ENCODE measurements around the gene CDH13. TPM values are rescaled to one million over a fixed set of nuclear protein-coding genes. Genes with fewer than 3 reads are reported as not detected.

The CDH13 gene
- total and polyA plus RNA-seq, 2 donors (not counting 3 experiments of a cell fraction or from before 2014, with no cell fraction given) = 96.6 to 124 TPM

DNA sequence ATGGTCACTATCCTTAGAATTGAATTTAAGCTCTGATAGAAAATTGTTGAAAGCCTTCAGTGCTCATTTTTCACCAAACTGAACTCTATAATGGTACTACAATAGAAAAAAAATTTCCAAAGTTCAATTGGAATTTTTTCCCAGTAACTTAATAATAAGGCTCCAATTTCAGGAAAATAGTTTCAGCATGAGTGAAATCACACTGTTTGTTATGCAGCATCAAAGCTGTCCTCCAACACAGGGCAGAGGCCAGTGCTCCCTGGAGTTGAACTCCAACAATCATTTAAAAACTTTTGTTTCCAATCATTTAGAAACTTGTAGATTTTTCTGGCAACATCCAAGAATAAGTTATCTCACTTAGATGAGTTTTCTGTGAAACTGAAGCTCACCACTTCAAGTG is 1077.9 kb downstream of the CDH13 start:
- Histone ChIP-seq H3K27ac (ENCODE audit: insufficient read depth, low read depth, low read length) (no peak overlapping the region), H3K4me2 (ENCODE audit: insufficient read depth, low read length) (no peak overlapping the region), H4K20me1 (replicated peaks; ENCODE audit: control insufficient read depth, extremely low read depth, insufficient read depth, low read length) (no peaks in the 10 kb centered on the region), H3K36me3 (ENCODE audit: control insufficient read depth in 2 of 2, extremely low read depth in 1 of 2, insufficient read depth in 2 of 2, low read length in 2 of 2) (no peaks in the 10 kb centered on the region), H3K4me1 (ENCODE audit: control insufficient read depth, extremely low read depth, insufficient read depth, low read length) (no peaks in the 10 kb centered on the region), H3K9ac (replicated peaks; ENCODE audit: extremely low read depth, insufficient read depth, low read length) (no peak overlapping the region), H3K4me3 (replicated peaks in 1 of 3; ENCODE audit: insufficient read depth in 1 of 3, low read depth in 1 of 3, low read length in 3 of 3) (no peak overlapping the region), H2AFZ (ENCODE audit: low read depth, low read length) (no peak overlapping the region), H3K9me3 (replicated peaks; ENCODE audit: control insufficient read depth, insufficient read depth, low read length) (no peaks in the 10 kb centered on the region), H3K27me3 (ENCODE audit: control insufficient read depth in 2 of 2, insufficient read depth in 2 of 2, low read length in 2 of 2) (no peaks in the 10 kb centered on the region), H3K9me1 (replicated peaks; ENCODE audit: control insufficient read depth, extremely low read depth, insufficient read depth, low read length) (no peaks in the 10 kb centered on the region), H3K79me2 (ENCODE audit: control insufficient read depth, insufficient read depth, low read length) (no peaks in the 10 kb centered on the region)
- POLR2A ChIA-PET = no interaction called here
- intact Hi-C loops (cut with micrococcal nuclease) (no loop called here), dilution Hi-C loops (cut with MboI; ENCODE audit: extremely low pct_ligation_motif_present, low sequenced_read_pairs) (no loop called here)
- BruUV-seq (replicated peaks) = no TSS peak
- CTCF ChIA-PET = no interaction called here
- FAIRE-seq (no peak), DNase-seq (ENCODE audit: low read depth, low spot score) (no peak)
- TF ChIP-seq JUN (IDR thresholded peaks at IDR 0.05; ENCODE audit: borderline replicate concordance, insufficient read depth, insufficient read length, low read depth) (no peak), FOS (IDR thresholded peaks at IDR 0.05; ENCODE audit: borderline replicate concordance, insufficient read depth, low read length) (no peak), POLR2AphosphoS5 (IDR thresholded peaks at IDR 0.05; ENCODE audit: insufficient read depth, low read depth, low read length) (no peak), POLR2A (IDR thresholded peaks at IDR 0.05; ENCODE audit: low read depth, low read length) (no peak), MYC (IDR thresholded peaks at IDR 0.05; ENCODE audit: low read depth, low read length) (no peak)
- TF ChIP-seq, protein P1, sequence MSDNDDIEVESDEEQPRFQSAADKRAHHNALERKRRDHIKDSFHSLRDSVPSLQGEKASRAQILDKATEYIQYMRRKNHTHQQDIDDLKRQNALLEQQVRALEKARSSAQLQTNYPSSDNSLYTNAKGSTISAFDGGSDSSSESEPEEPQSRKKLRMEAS (IDR thresholded peaks at IDR 0.05; ENCODE audit: insufficient read depth, insufficient read length) = no peak
- TF ChIP-seq, protein P2, sequence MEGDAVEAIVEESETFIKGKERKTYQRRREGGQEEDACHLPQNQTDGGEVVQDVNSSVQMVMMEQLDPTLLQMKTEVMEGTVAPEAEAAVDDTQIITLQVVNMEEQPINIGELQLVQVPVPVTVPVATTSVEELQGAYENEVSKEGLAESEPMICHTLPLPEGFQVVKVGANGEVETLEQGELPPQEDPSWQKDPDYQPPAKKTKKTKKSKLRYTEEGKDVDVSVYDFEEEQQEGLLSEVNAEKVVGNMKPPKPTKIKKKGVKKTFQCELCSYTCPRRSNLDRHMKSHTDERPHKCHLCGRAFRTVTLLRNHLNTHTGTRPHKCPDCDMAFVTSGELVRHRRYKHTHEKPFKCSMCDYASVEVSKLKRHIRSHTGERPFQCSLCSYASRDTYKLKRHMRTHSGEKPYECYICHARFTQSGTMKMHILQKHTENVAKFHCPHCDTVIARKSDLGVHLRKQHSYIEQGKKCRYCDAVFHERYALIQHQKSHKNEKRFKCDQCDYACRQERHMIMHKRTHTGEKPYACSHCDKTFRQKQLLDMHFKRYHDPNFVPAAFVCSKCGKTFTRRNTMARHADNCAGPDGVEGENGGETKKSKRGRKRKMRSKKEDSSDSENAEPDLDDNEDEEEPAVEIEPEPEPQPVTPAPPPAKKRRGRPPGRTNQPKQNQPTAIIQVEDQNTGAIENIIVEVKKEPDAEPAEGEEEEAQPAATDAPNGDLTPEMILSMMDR (IDR thresholded peaks at IDR 0.05; ENCODE audit: extremely low read depth in 1 of 2, insufficient read depth in 1 of 2, low read depth in 1 of 2, low read length in 2 of 2) = no peak

Measured in endothelial cell of umbilical vein (primary cell).